Trophoblast cell (in vitro differentiated cells and primary cell): ENCODE measurements around the gene SIX3.
A peak's percentile ranks its signal among the peaks of the same experiment; 100 is the strongest.

Experiments used
- DNase-seq, 2 donors: peaks; one replicate each; pipeline ENCODE4 v3.0.0-alpha.2; 2016
- H2AFZ ChIP-seq: 2 replicates; pipeline ENCODE4 v1.6.1; 2013; ENCODE audit warnings: low read length, moderate library complexity, mild to moderate bottlenecking; ENCODE audit not compliant: insufficient read depth, poor library complexity
- H2AK5ac ChIP-seq: 2 replicates; pipeline ENCODE4 v1.6.1; 2013; ENCODE audit warnings: mild to moderate bottlenecking, low read length
- H2BK120ac ChIP-seq: 2 replicates; pipeline ENCODE4 v1.6.1; 2013; ENCODE audit warnings: low read length, mild to moderate bottlenecking, moderate library complexity; ENCODE audit not compliant: insufficient read depth, poor library complexity
- H2BK12ac ChIP-seq: 2 replicates; pipeline ENCODE4 v1.6.1; 2013; ENCODE audit warnings: mild to moderate bottlenecking, low read length, moderate library complexity
- H2BK5ac ChIP-seq: 2 replicates; pipeline ENCODE4 v1.6.1; 2013; ENCODE audit warnings: low read length, low read depth, moderate library complexity, mild to moderate bottlenecking; ENCODE audit not compliant: poor library complexity
- H3K14ac ChIP-seq: 2 replicates; pipeline ENCODE4 v1.6.1; 2013; ENCODE audit warnings: mild to moderate bottlenecking, low read length
- H3K18ac ChIP-seq: 2 replicates; pipeline ENCODE4 v1.6.1; 2013; ENCODE audit warnings: mild to moderate bottlenecking, low read length
- H3K23ac ChIP-seq: 2 replicates; pipeline ENCODE4 v1.6.1; 2013; ENCODE audit warnings: low read length
- H3K27ac ChIP-seq: 2 replicates; pipeline ENCODE4 v1.5.1; 2013; ENCODE audit warnings: low read depth, mild to moderate bottlenecking, inconsistent platforms, low read length, moderate library complexity
- H3K27me3 ChIP-seq: 2 replicates; pipeline ENCODE4 v1.6.1; 2013; ENCODE audit warnings: inconsistent platforms, mild to moderate bottlenecking, low read length, moderate library complexity; ENCODE audit not compliant: insufficient read depth
- H3K36me3 ChIP-seq, 2 experiments: 1 replicate in 1 of 2; 2 replicates in 1 of 2; pipeline ENCODE4 v1.6.1; 2013; ENCODE audit warnings: low read length in 2 of 2, mild to moderate bottlenecking in 2 of 2, moderate library complexity in 1 of 2; ENCODE audit not compliant: insufficient read depth in 2 of 2, control insufficient read depth in 1 of 2
- H3K4ac ChIP-seq: 2 replicates; pipeline ENCODE4 v1.6.1; 2013; ENCODE audit warnings: low read depth, mild to moderate bottlenecking, low read length, moderate library complexity
- H3K4me1 ChIP-seq, 2 experiments: 1 replicate in 1 of 2; 2 replicates in 1 of 2; pipeline ENCODE4 v1.6.1; 2013; ENCODE audit warnings: low read length in 2 of 2, mild to moderate bottlenecking in 2 of 2, moderate library complexity in 1 of 2; ENCODE audit not compliant: insufficient read depth in 2 of 2, control insufficient read depth in 1 of 2
- H3K4me2 ChIP-seq: 2 replicates; pipeline ENCODE4 v1.6.1; 2013; ENCODE audit warnings: inconsistent platforms, mild to moderate bottlenecking, low read length, moderate library complexity
- H3K4me3 ChIP-seq: 2 replicates; pipeline ENCODE4 v1.5.1; 2013; ENCODE audit warnings: mild to moderate bottlenecking, low read depth, low read length, inconsistent platforms
- H3K79me1 ChIP-seq: one replicate; pipeline ENCODE4 v1.6.1; 2013; ENCODE audit warnings: low read length
- H3K79me2 ChIP-seq: 2 replicates; pipeline ENCODE4 v1.6.1; 2013; ENCODE audit warnings: low read length, mild to moderate bottlenecking; ENCODE audit not compliant: control insufficient read depth, insufficient read depth, poor library complexity
- H3K9ac ChIP-seq: 2 replicates; pipeline ENCODE4 v1.6.1; 2013; ENCODE audit warnings: mild to moderate bottlenecking, low read length
- H3K9me3 ChIP-seq: 2 replicates; pipeline ENCODE4 v1.6.1; 2013; ENCODE audit warnings: low read depth, mild to moderate bottlenecking, control low read depth, inconsistent platforms, low read length; ENCODE audit not compliant: insufficient read depth
- H4K12ac ChIP-seq: 2 replicates; pipeline ENCODE4 v1.6.1; 2013; ENCODE audit warnings: low read depth, mild to moderate bottlenecking, low read length, moderate library complexity
- H4K8ac ChIP-seq: 2 replicates; pipeline ENCODE4 v1.6.1; 2013; ENCODE audit warnings: low read depth, mild to moderate bottlenecking, low read length, moderate library complexity
- H4K91ac ChIP-seq: one replicate; pipeline ENCODE4 v1.6.1; 2013; ENCODE audit warnings: low read depth, mild to moderate bottlenecking, low read length, moderate library complexity
- WGBS: extraction: QIAGEN DNeasy Blood & Tissue Kit; methylation state at CpG from one replicate; pipeline ENCODE4 v1.1.7; 2013; ENCODE audit warnings: missing lambda C conversion rate; ENCODE audit not compliant: insufficient read length, insufficient coverage; ENCODE audit errors: extremely low coverage; 5-methylcytosine and 5-hydroxymethylcytosine counted together

Gene SIX3

DNA sequence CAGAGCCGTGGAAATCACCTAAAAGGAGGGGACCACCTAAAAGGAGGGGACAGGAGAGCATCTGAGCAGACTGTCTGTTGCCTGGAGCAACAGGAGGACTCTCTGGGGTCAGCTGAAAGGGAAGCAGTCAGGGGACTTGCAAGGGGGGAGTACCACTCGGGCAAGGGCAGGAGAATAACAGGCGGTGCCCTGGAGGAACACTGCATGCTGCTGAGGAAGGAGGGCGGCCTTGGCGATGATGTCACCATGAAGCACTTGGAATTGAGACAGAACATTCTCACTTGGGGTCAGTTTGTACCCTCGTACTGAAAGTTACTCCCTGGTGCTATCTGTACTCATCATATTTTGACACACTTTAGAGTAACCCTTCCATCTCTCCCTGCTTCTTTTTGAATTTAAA is 18.4 kb downstream of the SIX3 start:
- Histone ChIP-seq H3K4me3 (no peak overlapping the region), H3K14ac (no peak overlapping the region), H3K4ac (no peak overlapping the region), H3K18ac (no peak overlapping the region), H2BK5ac (no peak overlapping the region), H3K9ac (no peak overlapping the region), H3K36me3 (no peaks in the 10 kb centered on the region), H3K4me2 (no peak overlapping the region), H3K27me3 (peaks cover 9% of the 10 kb centered on the region), H4K12ac (no peak overlapping the region), H3K4me1 (peaks cover 3% of the 10 kb centered on the region in 2 experiments), H2BK120ac (no peak overlapping the region), H3K79me2 (no peaks in the 10 kb centered on the region), H3K23ac (no peak overlapping the region), H3K79me1 (no peaks in the 10 kb centered on the region), H4K8ac (no peak overlapping the region), H2AK5ac (no peak overlapping the region), H3K9me3 (no peaks in the 10 kb centered on the region), H3K27ac (no peak overlapping the region), H4K91ac (no peak overlapping the region), H2AFZ (no peak overlapping the region), H2BK12ac (no peak overlapping the region)
- DNase-seq = no peak
- no CpG with 5 or more reads among the region's 6 CpGs for WGBS

DNA sequence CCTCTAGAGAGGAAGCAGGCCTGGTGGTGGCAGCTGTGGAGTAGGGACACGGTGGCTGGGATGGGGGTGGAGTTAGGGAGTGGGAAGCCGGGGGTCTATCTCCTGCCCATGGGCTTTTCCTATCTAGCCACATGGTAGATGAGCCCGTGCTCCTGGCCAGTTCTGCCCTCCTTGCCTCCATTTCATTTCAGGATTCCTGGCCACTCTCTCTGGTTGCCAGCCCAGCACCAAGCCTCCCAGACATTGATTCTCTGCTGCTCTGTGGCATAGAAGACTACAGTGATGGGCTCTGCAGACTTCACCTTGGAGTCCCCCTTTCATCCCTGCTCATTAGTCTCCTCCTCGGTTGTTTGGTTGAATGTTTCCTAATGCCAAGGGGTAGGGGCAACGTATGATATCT is 19.4 kb downstream of the SIX3 start:
- H2BK12ac ChIP-seq = no peak overlapping the region
- H4K8ac ChIP-seq = no peak overlapping the region
- H3K27me3 ChIP-seq = peaks cover 3% of the 10 kb centered on the region
- no peaks in the 10 kb centered on the region for H3K4me1 ChIP-seq
- H4K91ac ChIP-seq = no peak overlapping the region
- no peak overlapping the region for H3K4me3 ChIP-seq
- no peaks in the 10 kb centered on the region for H3K36me3 ChIP-seq
- H3K79me2 ChIP-seq = no peaks in the 10 kb centered on the region
- H4K12ac ChIP-seq = no peak overlapping the region
- H3K4ac ChIP-seq = no peak overlapping the region
- H3K18ac ChIP-seq = no peak overlapping the region
- no peak overlapping the region for H2AFZ ChIP-seq
- no peak overlapping the region for H2AK5ac ChIP-seq
- H3K14ac ChIP-seq = no peak overlapping the region
- no peaks in the 10 kb centered on the region for H3K9me3 ChIP-seq
- H3K79me1 ChIP-seq = no peaks in the 10 kb centered on the region
- no peak overlapping the region for H3K4me2 ChIP-seq
- WGBS = no CpG with 5 or more reads among the region's 5 CpGs
- H3K9ac ChIP-seq = no peak overlapping the region
- no peak for DNase-seq
- H3K23ac ChIP-seq = no peak overlapping the region
- no peak overlapping the region for H3K27ac ChIP-seq
- H2BK120ac ChIP-seq = no peak overlapping the region
- H2BK5ac ChIP-seq = no peak overlapping the region

DNA sequence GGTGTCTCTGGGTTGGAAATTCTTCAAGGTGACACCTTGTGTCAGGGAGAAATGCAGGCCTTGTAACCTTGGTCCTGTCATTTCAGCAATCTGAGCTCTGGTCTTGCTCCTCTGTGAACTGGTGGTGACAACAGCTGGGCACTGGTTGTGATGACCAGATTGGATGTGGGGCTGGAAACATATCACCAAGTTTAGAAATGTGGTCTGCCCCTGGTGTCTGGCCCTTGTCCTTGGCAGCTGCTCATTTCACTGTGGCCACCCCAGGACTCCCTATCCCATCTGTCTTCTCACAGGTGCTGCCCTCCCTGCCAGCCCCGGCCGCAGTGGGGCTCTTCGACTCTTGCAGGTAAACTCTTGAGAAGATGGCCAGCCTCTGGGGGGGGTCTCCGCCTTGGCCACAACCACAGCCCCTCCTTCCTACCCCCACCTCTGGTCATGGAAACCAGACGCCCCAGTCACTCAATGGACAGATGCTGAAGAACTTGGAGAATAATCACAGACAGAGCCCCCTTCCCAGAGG is 20.7 kb downstream of the SIX3 start:
- Histone ChIP-seq H3K79me2 (no peaks in the 10 kb centered on the region), H4K8ac (no peak overlapping the region), H3K23ac (no peak overlapping the region), H3K27ac (no peak overlapping the region), H3K18ac (no peak overlapping the region), H4K91ac (no peak overlapping the region), H2AK5ac (no peak overlapping the region), H3K4ac (no peak overlapping the region), H3K36me3 (no peaks in the 10 kb centered on the region), H2AFZ (no peak overlapping the region), H2BK120ac (no peak overlapping the region), H3K27me3 (no peaks in the 10 kb centered on the region), H3K4me2 (no peak overlapping the region), H2BK12ac (no peak overlapping the region), H3K14ac (no peak overlapping the region), H3K9me3 (no peaks in the 10 kb centered on the region), H4K12ac (no peak overlapping the region), H3K4me1 (no peaks in the 10 kb centered on the region), H3K79me1 (no peaks in the 10 kb centered on the region), H2BK5ac (no peak overlapping the region), H3K4me3 (no peak overlapping the region), H3K9ac (no peak overlapping the region)
- DNase-seq = no peak
- no CpG with 5 or more reads among the region's 5 CpGs for WGBS

DNA sequence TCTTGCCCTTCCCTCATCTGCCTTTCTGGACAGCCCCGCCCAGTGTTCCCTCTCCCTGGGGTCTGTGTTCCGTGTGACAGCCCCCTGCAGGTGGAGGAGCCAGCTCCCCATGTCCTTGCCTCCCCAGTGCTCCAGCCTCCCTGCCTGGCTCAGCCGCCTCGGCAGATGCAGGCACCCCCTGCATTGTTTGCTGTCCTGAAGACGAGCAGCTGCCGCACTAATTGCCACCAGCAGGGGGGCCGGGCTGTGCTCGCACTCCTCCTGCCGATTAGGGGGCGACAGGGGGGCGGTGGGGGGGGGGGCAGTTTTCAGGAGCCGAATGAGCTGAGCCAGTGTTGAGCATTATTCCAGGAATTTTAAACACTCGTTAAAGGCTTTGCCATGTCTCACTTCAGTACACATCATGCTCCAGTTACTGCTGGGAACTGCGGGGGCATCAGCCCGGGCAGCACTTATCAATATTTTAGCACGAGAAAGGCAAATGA is 23.3 kb downstream of the SIX3 start:
- no peak overlapping the region for H2BK5ac ChIP-seq
- H3K4me1 ChIP-seq = no peaks in the 10 kb centered on the region
- no peak overlapping the region for H2BK12ac ChIP-seq
- no peak overlapping the region for H2BK120ac ChIP-seq
- no peaks in the 10 kb centered on the region for H3K27me3 ChIP-seq
- H3K14ac ChIP-seq = no peak overlapping the region
- H2AFZ ChIP-seq = no peak overlapping the region
- H3K9ac ChIP-seq = no peak overlapping the region
- H3K4me2 ChIP-seq = no peak overlapping the region
- H3K9me3 ChIP-seq = no peaks in the 10 kb centered on the region
- H3K27ac ChIP-seq = no peak overlapping the region
- H3K4me3 ChIP-seq = no peak overlapping the region
- H2AK5ac ChIP-seq = no peak overlapping the region
- H4K8ac ChIP-seq = no peak overlapping the region
- no peak overlapping the region for H3K23ac ChIP-seq
- H3K36me3 ChIP-seq = no peaks in the 10 kb centered on the region
- no peaks in the 10 kb centered on the region for H3K79me2 ChIP-seq
- no peaks in the 10 kb centered on the region for H3K79me1 ChIP-seq
- peak in 1 of 2 donors; percentile 13 for DNase-seq
- no peak overlapping the region for H3K18ac ChIP-seq
- no peak overlapping the region for H3K4ac ChIP-seq
- no peak overlapping the region for H4K12ac ChIP-seq
- WGBS = no CpG with 5 or more reads among the region's 16 CpGs
- no peak overlapping the region for H4K91ac ChIP-seq
